PFSK-1 (cell line): ENCODE data around the gene ELN.

Source experiments
- FOXP2 ChIP-seq: optimal IDR thresholded peaks from 2 replicates; pipeline ENCODE3; 2011; ENCODE audit warnings: borderline replicate concordance, control low read depth, inconsistent platforms; ENCODE audit not compliant: insufficient read depth; ENCODE audit errors: extremely low read length, extremely low read depth
- POLR2AphosphoS5 ChIP-seq: IDR thresholded peaks from 2 replicates; pipeline ENCODE4 v1.6.1; 2012; ENCODE audit warnings: low read depth, mild to moderate bottlenecking, control low read depth, low read length, moderate library complexity
- REST ChIP-seq, 2 experiments: IDR thresholded peaks; 2 replicates each; pipeline versions ENCODE4 v1.6.1 to v1.8.0; 2011 to 2012; ENCODE audit warnings: low read depth in 2 of 2, low read length in 2 of 2, control low read depth in 1 of 2, inconsistent platforms in 1 of 2, mild to moderate bottlenecking in 1 of 2, moderate library complexity in 1 of 2; ENCODE audit not compliant: insufficient read depth in 1 of 2
- SIN3A ChIP-seq: IDR thresholded peaks from 2 replicates; pipeline ENCODE4 v1.6.1; 2012; ENCODE audit warnings: mild to moderate bottlenecking, low read length, moderate library complexity, borderline replicate concordance; ENCODE audit not compliant: insufficient read depth
- TAF1 ChIP-seq: IDR thresholded peaks from 2 replicates; pipeline ENCODE4 v1.6.1; 2012; ENCODE audit warnings: low read length, control low read depth, borderline replicate concordance; ENCODE audit not compliant: insufficient read depth

Gene ELN

DNA sequence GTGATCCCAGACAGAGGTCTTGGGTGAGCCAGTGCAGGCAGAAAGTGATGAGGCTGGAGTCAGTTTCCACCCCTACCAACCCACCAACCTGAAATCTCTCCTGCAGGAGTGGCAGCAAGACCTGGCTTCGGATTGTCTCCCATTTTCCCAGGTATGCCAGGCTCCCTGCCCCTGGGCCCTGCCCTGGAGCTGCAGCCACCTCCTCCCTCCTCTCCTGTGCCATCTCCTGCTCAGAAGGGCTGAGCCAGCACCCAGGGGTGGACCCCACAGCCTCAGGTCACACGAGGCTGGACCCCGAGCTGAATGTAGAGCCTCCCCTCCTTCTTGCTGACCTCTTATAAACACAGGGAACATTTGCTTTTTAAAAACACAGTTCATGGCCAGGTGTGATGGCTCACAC is 38.7 kb downstream of the ELN start:
- TF ChIP-seq REST (IDR thresholded peaks at IDR 0.05; ENCODE audit: insufficient read depth in 1 of 2, low read depth in 2 of 2, low read length in 2 of 2), result no peak
- no peak for TF ChIP-seq TAF1
- TF ChIP-seq FOXP2, result no peak
- no peak for TF ChIP-seq POLR2AphosphoS5
- TF ChIP-seq SIN3A, result no peak

DNA sequence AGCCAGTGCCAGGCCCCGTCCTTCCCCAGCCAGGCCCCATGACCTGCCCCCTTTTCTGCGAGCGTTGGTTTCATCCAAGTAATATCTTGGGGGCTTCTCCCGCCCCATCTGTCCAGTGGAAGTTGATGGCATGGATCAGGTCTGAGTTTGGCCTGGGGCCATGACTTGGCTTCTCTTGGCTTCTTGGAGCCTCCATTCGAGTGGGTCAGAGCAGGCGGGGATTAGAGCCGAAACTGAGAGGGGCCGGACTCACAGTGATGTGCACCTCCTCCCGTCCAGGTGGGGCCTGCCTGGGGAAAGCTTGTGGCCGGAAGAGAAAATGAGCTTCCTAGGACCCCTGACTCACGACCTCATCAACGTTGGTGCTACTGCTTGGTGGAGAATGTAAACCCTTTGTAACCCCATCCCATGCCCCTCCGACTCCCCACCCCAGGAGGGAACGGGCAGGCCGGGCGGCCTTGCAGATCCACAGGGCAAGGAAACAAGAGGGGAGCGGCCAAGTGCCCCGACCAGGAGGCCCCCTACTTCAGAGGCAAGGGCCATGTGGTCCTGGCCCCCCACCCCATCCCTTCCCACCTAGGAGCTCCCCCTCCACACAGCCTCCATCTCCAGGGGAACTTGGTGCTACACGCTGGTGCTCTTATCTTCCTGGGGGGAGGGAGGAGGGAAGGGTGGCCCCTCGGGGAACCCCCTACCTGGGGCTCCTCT is 40.6 kb downstream of the ELN start:
- no peak for TF ChIP-seq REST (IDR thresholded peaks at IDR 0.05; ENCODE audit: insufficient read depth in 1 of 2, low read depth in 2 of 2, low read length in 2 of 2)

GRCh38 chr7:74069086-74069541 is 41.1 kb downstream of the ELN start:
- TF ChIP-seq REST (IDR thresholded peaks at IDR 0.05; ENCODE audit: insufficient read depth in 1 of 2, low read depth in 2 of 2, low read length in 2 of 2), result no peak
- no peak for TF ChIP-seq FOXP2
- no peak for TF ChIP-seq POLR2AphosphoS5
- no peak for TF ChIP-seq TAF1

- TF ChIP-seq POLR2AphosphoS5 (no peak), SIN3A (no peak), TAF1 (no peak), REST (IDR thresholded peaks at IDR 0.05; ENCODE audit: insufficient read depth in 1 of 2, low read depth in 2 of 2, low read length in 2 of 2) (no peak), FOXP2 (no peak)
Measured at GRCh38 chr7:74069790-74070618, 42.0 kb downstream of the ELN start.
